Keratinocyte (primary cell): Measurements from ENCODE around the gene SRPK2. TPM values are rescaled to one million over a fixed set of nuclear protein-coding genes. Genes with fewer than 3 reads are reported as not detected.

Experiments used
- DNase-seq: peaks from one replicate; pipeline ENCODE4 v3.0.0-alpha.2; 2011; ENCODE audit warnings: low read depth, missing footprints, low spot score
- FAIRE-seq: peaks from 2 replicates; lab custom pipeline; 2011; peaks lifted over from hg19 to GRCh38; lab: Jason Lieb, UNC
- H2AFZ ChIP-seq: 2 replicates; pipeline ENCODE4 v1.6.0; 2012; ENCODE audit warnings: low read length, control low read depth, inconsistent platforms; ENCODE audit not compliant: control insufficient read depth
- H3K27ac ChIP-seq: 2 replicates; pipeline ENCODE4 v1.5.1; 2011; ENCODE audit warnings: low read length; ENCODE audit not compliant: control insufficient read depth, insufficient read depth
- H3K27me3 ChIP-seq: 3 replicates; pipeline ENCODE4 v1.6.0; 2011; ENCODE audit warnings: low read length; ENCODE audit not compliant: control insufficient read depth, insufficient read depth; ENCODE audit errors: extremely low read depth
- H3K36me3 ChIP-seq, 2 experiments: 2 replicates in 1 of 2; 3 replicates in 1 of 2; pipeline ENCODE4 v1.5.1; 2011; ENCODE audit warnings: low read length in 2 of 2, mild to moderate bottlenecking in 1 of 2; ENCODE audit not compliant: control insufficient read depth in 2 of 2, insufficient read depth in 2 of 2; ENCODE audit errors: extremely low read depth in 1 of 2
- H3K4me1 ChIP-seq: 3 replicates; pipeline ENCODE4 v1.5.1; 2011; ENCODE audit warnings: low read length; ENCODE audit not compliant: control insufficient read depth, insufficient read depth; ENCODE audit errors: extremely low read depth
- H3K4me2 ChIP-seq: 3 replicates; pipeline ENCODE4 v1.6.0; 2011; ENCODE audit warnings: low read depth, low read length; ENCODE audit not compliant: control insufficient read depth, insufficient read depth; ENCODE audit errors: extremely low read depth
- H3K4me3 ChIP-seq, 3 experiments: fragments of 200-600 bp in 1 of 3; sonication (generic) in 1 of 3; 2 replicates in 2 of 3; 3 replicates in 1 of 3; pipeline ENCODE4 v1.5.1; 2011 to 2016; ENCODE audit warnings: low read length in 3 of 3, mild to moderate bottlenecking in 3 of 3, control low read depth in 2 of 3, inconsistent platforms in 1 of 3, low read depth in 1 of 3, mixed read lengths in 1 of 3, mixed run types in 1 of 3, moderate library complexity in 1 of 3; ENCODE audit not compliant: control insufficient read depth in 2 of 3, insufficient read depth in 2 of 3; ENCODE audit errors: extremely low read depth in 1 of 3
- H3K79me2 ChIP-seq: 2 replicates; pipeline ENCODE4 v1.6.0; 2012; ENCODE audit warnings: low read length; ENCODE audit not compliant: control insufficient read depth, insufficient read depth
- H3K9ac ChIP-seq: 3 replicates; pipeline ENCODE4 v1.6.0; 2011; ENCODE audit warnings: low read length; ENCODE audit not compliant: control insufficient read depth, insufficient read depth; ENCODE audit errors: extremely low read depth
- H3K9me1 ChIP-seq: 3 replicates; pipeline ENCODE4 v1.6.0; 2011; ENCODE audit warnings: low read length; ENCODE audit not compliant: control insufficient read depth, insufficient read depth; ENCODE audit errors: extremely low read depth
- H3K9me3 ChIP-seq: 2 replicates; pipeline ENCODE4 v1.5.1; 2012; ENCODE audit warnings: low read depth, low read length; ENCODE audit not compliant: control insufficient read depth
- H4K20me1 ChIP-seq: 3 replicates; pipeline ENCODE4 v1.6.0; 2011; ENCODE audit warnings: low read length; ENCODE audit not compliant: control insufficient read depth, insufficient read depth; ENCODE audit errors: extremely low read depth
- EZH2 ChIP-seq: IDR thresholded peaks from one replicate; pipeline ENCODE4 v1.6.1; 2012; ENCODE audit warnings: inconsistent platforms, mild to moderate bottlenecking, low read length, moderate library complexity
- dilution Hi-C: fragments of 300-500 bp; cut with MboI; formaldehyde crosslinking; loops from one replicate; pipeline ENCODE4 v1.7.0; 2020; ENCODE audit warnings: low sequenced_read_pairs; ENCODE audit not compliant: extremely low pct_ligation_motif_present
- polyA plus RNA-seq, 5 experiments: library from polyadenylated mRNA; depleted of rRNA in 3 of 5; stranded (reverse) in 3 of 5; stranded (forward) in 1 of 5; unstranded in 1 of 5; fragments of >200 nt; gene quantifications; 1 replicate in 1 of 5; 2 replicates in 3 of 5; 3 replicates in 1 of 5; pipeline versions ENCODE4 v1.2.1 to v1.2.3, GENCODE V29; 2011 to 2012; ENCODE audit warnings: missing spikeins in 2 of 5, low read depth in 1 of 5, low replicate concordance in 1 of 5
- TF ChIP-seq, protein P1 (sequence below), 3 experiments: IDR thresholded peaks in 1 of 3; conservative IDR thresholded peaks in 1 of 3; optimal IDR thresholded peaks in 1 of 3; 2 replicates in 2 of 3; 3 replicates in 1 of 3; pipeline versions ENCODE3 to v1.5.1; 2011; ENCODE audit warnings: low read length in 3 of 3, mild to moderate bottlenecking in 3 of 3, moderate library complexity in 2 of 3, control low read depth in 1 of 3, inconsistent platforms in 1 of 3; ENCODE audit not compliant: insufficient read depth in 2 of 3; ENCODE audit errors: extremely low read depth in 1 of 3

SRPK2 gene
- polyA plus RNA-seq, 1 donor (not counting 4 experiments of a cell fraction or from before 2014, with no cell fraction given), result 40.2 TPM

DNA sequence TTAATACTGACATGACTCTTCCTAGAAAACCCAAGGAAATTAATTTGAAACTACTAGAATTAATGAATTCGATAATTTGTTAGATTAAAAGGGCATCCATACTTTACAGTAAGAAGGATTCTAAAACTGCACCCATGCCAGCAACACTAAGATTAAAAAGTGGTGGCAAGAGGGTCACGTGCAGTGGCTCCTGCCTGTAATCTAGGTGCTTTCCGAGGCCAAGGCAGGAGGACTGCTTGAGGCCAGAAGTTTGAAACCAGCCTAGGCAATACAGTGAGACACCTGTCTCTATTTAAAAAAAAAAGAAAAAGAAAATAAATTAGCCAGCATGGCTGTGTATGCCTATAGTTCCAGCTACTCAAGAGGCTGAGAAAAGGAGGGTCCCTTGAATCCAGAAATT, 58.2 kb downstream of the SRPK2 start:
- no peak overlapping the region for H3K4me3 ChIP-seq
- peaks cover 0 to 3% of the 10 kb centered on the region in 2 experiments for H3K36me3 ChIP-seq
- TF ChIP-seq EZH2, result no peak
- TF ChIP-seq, protein P1, sequence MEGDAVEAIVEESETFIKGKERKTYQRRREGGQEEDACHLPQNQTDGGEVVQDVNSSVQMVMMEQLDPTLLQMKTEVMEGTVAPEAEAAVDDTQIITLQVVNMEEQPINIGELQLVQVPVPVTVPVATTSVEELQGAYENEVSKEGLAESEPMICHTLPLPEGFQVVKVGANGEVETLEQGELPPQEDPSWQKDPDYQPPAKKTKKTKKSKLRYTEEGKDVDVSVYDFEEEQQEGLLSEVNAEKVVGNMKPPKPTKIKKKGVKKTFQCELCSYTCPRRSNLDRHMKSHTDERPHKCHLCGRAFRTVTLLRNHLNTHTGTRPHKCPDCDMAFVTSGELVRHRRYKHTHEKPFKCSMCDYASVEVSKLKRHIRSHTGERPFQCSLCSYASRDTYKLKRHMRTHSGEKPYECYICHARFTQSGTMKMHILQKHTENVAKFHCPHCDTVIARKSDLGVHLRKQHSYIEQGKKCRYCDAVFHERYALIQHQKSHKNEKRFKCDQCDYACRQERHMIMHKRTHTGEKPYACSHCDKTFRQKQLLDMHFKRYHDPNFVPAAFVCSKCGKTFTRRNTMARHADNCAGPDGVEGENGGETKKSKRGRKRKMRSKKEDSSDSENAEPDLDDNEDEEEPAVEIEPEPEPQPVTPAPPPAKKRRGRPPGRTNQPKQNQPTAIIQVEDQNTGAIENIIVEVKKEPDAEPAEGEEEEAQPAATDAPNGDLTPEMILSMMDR (optimal IDR thresholded peaks at IDR 0.05 in 1 of 3, IDR thresholded peaks at IDR 0.05 in 1 of 3, conservative IDR thresholded peaks at IDR 0.05 in 1 of 3; ENCODE audit: extremely low read depth in 1 of 3, insufficient read depth in 2 of 3, low read length in 3 of 3), result no peak
- H3K9me1 ChIP-seq, result no peaks in the 10 kb centered on the region
- no peaks in the 10 kb centered on the region for H4K20me1 ChIP-seq
- dilution Hi-C loops, result no loop called here
- H3K9ac ChIP-seq, result no peak overlapping the region
- FAIRE-seq, result no peak
- no peaks in the 10 kb centered on the region for H3K4me1 ChIP-seq
- H3K9me3 ChIP-seq, result no peaks in the 10 kb centered on the region
- peaks cover 68% of the 10 kb centered on the region for H3K79me2 ChIP-seq
- no peak overlapping the region for H2AFZ ChIP-seq
- no peak overlapping the region for H3K4me2 ChIP-seq
- DNase-seq, result no peak
- no peak overlapping the region for H3K27ac ChIP-seq
- no peaks in the 10 kb centered on the region for H3K27me3 ChIP-seq

DNA sequence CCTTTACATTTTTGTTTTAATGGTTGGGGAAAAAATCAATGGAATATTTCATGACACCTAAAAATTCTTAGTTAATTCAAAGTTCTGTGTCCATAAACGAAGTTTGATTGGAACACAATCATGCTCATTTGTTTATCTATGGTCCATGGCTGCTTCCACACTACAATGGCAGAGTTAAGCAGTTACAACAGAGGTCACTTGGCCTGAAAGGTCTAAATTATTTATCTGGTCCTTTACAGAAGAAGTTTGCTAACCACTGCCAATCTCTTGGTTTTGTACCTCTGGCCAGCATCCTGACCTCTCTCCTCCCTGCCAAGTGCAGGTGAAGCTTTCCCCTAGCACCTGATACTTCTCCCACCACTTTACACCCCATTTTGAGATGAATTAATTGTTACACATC, 61.5 kb downstream of the SRPK2 start:
- dilution Hi-C loops, result no loop called here
- H3K36me3 ChIP-seq, result no peaks in the 10 kb centered on the region
- no peak overlapping the region for H3K27ac ChIP-seq
- H2AFZ ChIP-seq, result no peak overlapping the region
- no peak for DNase-seq
- no peaks in the 10 kb centered on the region for H3K9me3 ChIP-seq
- no peak overlapping the region for H3K9ac ChIP-seq
- no peaks in the 10 kb centered on the region for H4K20me1 ChIP-seq
- H3K4me3 ChIP-seq, result no peak overlapping the region
- no peak overlapping the region for H3K4me2 ChIP-seq
- no peaks in the 10 kb centered on the region for H3K9me1 ChIP-seq
- FAIRE-seq, result no peak
- TF ChIP-seq, protein P1 (optimal IDR thresholded peaks at IDR 0.05 in 1 of 3, IDR thresholded peaks at IDR 0.05 in 1 of 3, conservative IDR thresholded peaks at IDR 0.05 in 1 of 3; ENCODE audit: extremely low read depth in 1 of 3, insufficient read depth in 2 of 3, low read length in 3 of 3), result no peak
- TF ChIP-seq EZH2, result no peak
- peaks cover 70% of the 10 kb centered on the region for H3K79me2 ChIP-seq
- no peaks in the 10 kb centered on the region for H3K4me1 ChIP-seq
- H3K27me3 ChIP-seq, result no peaks in the 10 kb centered on the region
